ENCODE data around the gene ARHGAP15. TPM values are rescaled to one million over a fixed set of nuclear protein-coding genes. Genes with fewer than 3 reads are reported as not detected.
A peak's percentile ranks its signal among the peaks of the same experiment; 100 is the strongest.

The ARHGAP15 gene
- total and polyA plus RNA-seq, 8 donors = 0.69 to 5.2 (median 1.5) TPM

DNA sequence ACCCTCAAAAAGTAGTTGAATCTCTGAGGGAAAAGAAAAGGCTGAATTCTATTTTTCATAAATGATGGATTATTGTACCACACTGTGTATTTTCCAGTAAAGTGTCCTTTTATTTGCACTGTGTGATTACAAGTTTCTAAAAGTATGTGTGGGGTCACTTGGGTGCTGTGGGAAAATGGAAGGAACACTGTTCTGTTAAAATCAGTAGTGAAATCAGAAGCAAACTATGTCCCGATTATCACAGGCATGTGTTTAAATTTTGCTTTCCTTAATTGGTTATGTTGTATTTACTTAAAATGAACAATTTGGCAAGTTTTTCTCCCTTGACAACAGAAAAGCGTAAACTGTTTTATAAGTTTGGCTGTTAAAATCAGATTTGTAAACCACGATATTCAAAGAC, 353.1 kb downstream of the ARHGAP15 start:
- ATAC-seq = peak in 3 of 4 donors; percentile 49 to 76 (median 72)
- H3K27ac ChIP-seq = peak overlapping the region in 2 of 4 donors; percentile 24 to 60

DNA sequence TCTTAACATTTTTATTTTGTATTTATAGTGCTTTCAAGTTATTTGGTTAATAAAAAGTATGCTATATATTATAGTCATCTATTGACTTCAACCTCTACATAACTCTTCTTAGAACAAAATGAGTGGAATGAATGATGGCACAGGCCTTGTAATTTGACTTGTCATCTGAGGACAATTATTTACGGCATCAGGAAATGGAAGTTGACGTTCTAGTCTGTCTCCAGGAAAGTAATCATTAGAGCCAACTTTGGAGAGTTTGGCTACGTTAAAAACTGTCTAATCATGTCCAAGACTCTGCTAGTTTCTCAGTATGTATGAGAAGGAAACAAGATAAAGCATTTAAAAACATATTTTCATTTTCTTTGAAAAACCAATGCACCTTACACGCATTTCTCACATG, 353.6 kb downstream of the ARHGAP15 start:
- intact Hi-C loops (cut with DNase I) = no loop called here
- no peak for FAIRE-seq
- H3K27me3 ChIP-seq = no peaks in the 10 kb centered on the region
- TF ChIP-seq, protein P1, sequence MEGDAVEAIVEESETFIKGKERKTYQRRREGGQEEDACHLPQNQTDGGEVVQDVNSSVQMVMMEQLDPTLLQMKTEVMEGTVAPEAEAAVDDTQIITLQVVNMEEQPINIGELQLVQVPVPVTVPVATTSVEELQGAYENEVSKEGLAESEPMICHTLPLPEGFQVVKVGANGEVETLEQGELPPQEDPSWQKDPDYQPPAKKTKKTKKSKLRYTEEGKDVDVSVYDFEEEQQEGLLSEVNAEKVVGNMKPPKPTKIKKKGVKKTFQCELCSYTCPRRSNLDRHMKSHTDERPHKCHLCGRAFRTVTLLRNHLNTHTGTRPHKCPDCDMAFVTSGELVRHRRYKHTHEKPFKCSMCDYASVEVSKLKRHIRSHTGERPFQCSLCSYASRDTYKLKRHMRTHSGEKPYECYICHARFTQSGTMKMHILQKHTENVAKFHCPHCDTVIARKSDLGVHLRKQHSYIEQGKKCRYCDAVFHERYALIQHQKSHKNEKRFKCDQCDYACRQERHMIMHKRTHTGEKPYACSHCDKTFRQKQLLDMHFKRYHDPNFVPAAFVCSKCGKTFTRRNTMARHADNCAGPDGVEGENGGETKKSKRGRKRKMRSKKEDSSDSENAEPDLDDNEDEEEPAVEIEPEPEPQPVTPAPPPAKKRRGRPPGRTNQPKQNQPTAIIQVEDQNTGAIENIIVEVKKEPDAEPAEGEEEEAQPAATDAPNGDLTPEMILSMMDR (IDR thresholded peaks at IDR 0.05) = no peak
- 54% methylated on average over 4 of the region's 4 CpGs for WGBS, 2 donors
- H3K4me1 ChIP-seq = no peaks in the 10 kb centered on the region
- H3K4me3 ChIP-seq = no peak overlapping the region
- no peaks in the 10 kb centered on the region for H3K36me3 ChIP-seq
- ATAC-seq = peak in 1 of 4 donors; percentile 39
- peak overlapping the region in 1 of 4 donors; percentile 24 for H3K27ac ChIP-seq
- no peak for DNase-seq
- no peaks in the 10 kb centered on the region for H3K9me3 ChIP-seq

More for the DNA sequence above, 353.1 kb downstream of the ARHGAP15 start:
- intact Hi-C loops (cut with DNase I) = no loop called here
- no peaks in the 10 kb centered on the region for H3K27me3 ChIP-seq
- DNase-seq = no peak
- H3K36me3 ChIP-seq = no peaks in the 10 kb centered on the region
- peak; percentile 29 for FAIRE-seq
- no peak overlapping the region for H3K4me3 ChIP-seq
- WGBS, 2 donors = 16 to 20% methylated on average over 3 of the region's 3 CpGs
- TF ChIP-seq, protein P1 (IDR thresholded peaks at IDR 0.05) = no peak
- no peaks in the 10 kb centered on the region for H3K4me1 ChIP-seq
- H3K9me3 ChIP-seq = no peaks in the 10 kb centered on the region

DNA sequence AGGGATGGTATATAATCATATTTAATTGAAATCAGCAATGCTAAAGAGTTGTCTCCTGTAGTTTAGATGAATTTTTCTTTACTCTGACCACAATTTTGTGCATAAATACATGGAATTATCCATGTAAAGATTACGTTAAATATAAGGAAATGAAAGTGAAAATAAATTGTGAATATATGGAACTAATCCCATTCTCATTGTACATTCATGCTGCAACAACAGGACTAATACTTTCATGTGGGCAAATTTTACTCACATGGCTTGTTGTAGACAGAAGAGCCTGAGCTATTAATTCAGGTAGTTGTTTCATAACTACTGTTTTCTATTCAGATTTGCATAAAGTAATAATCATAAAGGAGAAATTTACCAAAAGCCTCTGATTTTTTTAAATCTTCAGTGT, 357.8 kb downstream of the ARHGAP15 start:
- ATAC-seq (no peak), FAIRE-seq (no peak), DNase-seq (no peak)
- intact Hi-C loops (cut with DNase I) = no loop called here
- Histone ChIP-seq H3K27ac (no peak overlapping the region), H3K27me3 (no peaks in the 10 kb centered on the region), H3K4me3 (no peak overlapping the region), H3K36me3 (no peaks in the 10 kb centered on the region), H3K9me3 (no peaks in the 10 kb centered on the region), H3K4me1 (no peaks in the 10 kb centered on the region)
- TF ChIP-seq, protein P1 (IDR thresholded peaks at IDR 0.05) = no peak
- 53 to 62% methylated on average over 1 of the region's 1 CpG for WGBS, 2 donors

DNA sequence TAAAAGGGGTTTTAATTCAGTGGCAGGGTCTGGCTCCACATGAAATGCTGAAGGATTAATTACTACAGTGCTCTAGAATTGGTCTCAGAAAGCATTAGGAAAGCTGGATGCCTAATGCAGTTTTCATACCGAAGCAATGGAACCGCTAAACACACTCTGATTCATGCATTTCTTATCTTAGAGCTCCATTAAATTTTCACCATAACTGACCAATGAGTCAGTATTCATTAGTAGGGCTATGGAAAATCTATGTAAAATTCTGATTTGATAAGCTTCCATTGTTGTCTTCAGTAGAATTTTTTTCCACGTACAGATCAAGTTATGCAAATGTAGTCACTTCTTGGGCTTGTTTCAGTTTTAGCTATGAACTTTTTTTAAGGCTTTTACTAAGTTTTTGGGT, 359.9 kb downstream of the ARHGAP15 start:
- intact Hi-C loops (cut with DNase I) = no loop called here
- TF ChIP-seq, protein P1 (IDR thresholded peaks at IDR 0.05) = no peak
- H3K9me3 ChIP-seq = no peaks in the 10 kb centered on the region
- no peak overlapping the region for H3K27ac ChIP-seq
- no peaks in the 10 kb centered on the region for H3K36me3 ChIP-seq
- no peak for FAIRE-seq
- H3K4me3 ChIP-seq = no peak overlapping the region
- 69 to 83% methylated on average over 3 of the region's 3 CpGs for WGBS, 2 donors
- no peak for DNase-seq
- H3K27me3 ChIP-seq = no peaks in the 10 kb centered on the region
- ATAC-seq = no peak
- H3K4me1 ChIP-seq = no peaks in the 10 kb centered on the region

DNA sequence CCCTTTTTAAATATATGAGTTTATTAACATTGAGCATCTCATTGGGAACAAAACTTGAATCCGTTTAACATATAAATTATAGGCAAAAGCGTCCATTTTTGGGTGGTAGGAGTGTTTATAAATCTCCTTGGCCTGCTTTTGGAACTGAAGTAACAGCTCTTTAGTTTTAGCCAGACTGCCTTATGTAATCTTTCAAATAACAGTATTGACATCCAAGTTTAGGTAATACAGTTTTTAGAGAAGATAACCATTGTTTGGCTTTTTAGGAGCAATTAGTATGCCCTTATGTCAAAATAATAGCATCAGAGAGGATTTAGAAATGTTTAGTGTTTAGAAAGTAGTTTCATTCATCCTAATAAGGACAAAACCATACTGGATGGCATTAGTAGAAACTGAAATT, 361.9 kb downstream of the ARHGAP15 start:
- intact Hi-C loops (cut with DNase I) = no loop called here
- Histone ChIP-seq H3K27me3 (no peaks in the 10 kb centered on the region), H3K9me3 (no peaks in the 10 kb centered on the region), H3K27ac (no peak overlapping the region), H3K4me1 (no peaks in the 10 kb centered on the region), H3K36me3 (no peaks in the 10 kb centered on the region), H3K4me3 (no peak overlapping the region)
- TF ChIP-seq, protein P1 (IDR thresholded peaks at IDR 0.05) = no peak
- WGBS, 2 donors = 35 to 49% methylated on average over 2 of the region's 2 CpGs
- FAIRE-seq (no peak), ATAC-seq (no peak), DNase-seq (no peak)
